Upper lobe of left lung (tissue), 6 donors: ENCODE results near the gene CPM. TPM values are rescaled to one million over a fixed set of nuclear protein-coding genes. Genes with fewer than 3 reads are reported as not detected.

Experiments used
- ATAC-seq, 2 donors: fragments of 200-7000 bp; cut with Tn5 transposase; one replicate each; pipeline ENCODE4 v1.9.1; 2022; ENCODE audit warnings: mild to moderate bottlenecking in 2 of 2, moderate library complexity in 2 of 2; ENCODE audit not compliant: low FRiP score in 2 of 2
- DNase-seq, 2 donors: peaks; one replicate each; pipeline ENCODE4 v3.0.0-alpha.2; 2019 to 2020
- H3K27ac ChIP-seq, 4 donors: fragments of 200-600 bp; sonication (generic); one replicate each; pipeline ENCODE4 v1.5.1; 2016 to 2019
- H3K27me3 ChIP-seq, 4 donors: fragments of 200-600 bp; sonication (generic); one replicate each; pipeline ENCODE4 v1.5.1; 2017 to 2019
- H3K36me3 ChIP-seq, 4 donors: fragments of 200-600 bp; sonication (generic); one replicate each; pipeline ENCODE4 v1.5.1; 2016 to 2019
- H3K4me1 ChIP-seq, 4 donors: fragments of 200-600 bp; sonication (generic); one replicate each; pipeline ENCODE4 v1.5.1; 2018 to 2019
- H3K4me3 ChIP-seq, 4 donors: fragments of 200-600 bp; sonication (generic); one replicate each; pipeline ENCODE4 v1.5.1; 2017 to 2019; ENCODE audit warnings: mild to moderate bottlenecking in 2 of 4, moderate library complexity in 1 of 4
- H3K9me3 ChIP-seq, 4 donors: fragments of 200-600 bp; sonication (generic); one replicate each; pipeline ENCODE4 v1.5.1; 2018 to 2019
- CTCF ChIP-seq, 6 experiments: fragments of 450-650 bp in 4 of 6; fragments of 200-600 bp in 2 of 6; sonication (generic) in 2 of 6; IDR thresholded peaks; one replicate each; pipeline ENCODE4 v1.5.1; 2016 to 2019; ENCODE audit warnings: antibody characterized with exemption in 6 of 6
- EP300 ChIP-seq, 4 donors: sonication (generic); formaldehyde crosslinking; IDR thresholded peaks; one replicate each; pipeline ENCODE4 v1.5.1; 2017; ENCODE audit warnings: antibody characterized with exemption in 4 of 4, control low read depth in 2 of 4
- POLR2A ChIP-seq, 4 donors: fragments of 450-650 bp; IDR thresholded peaks; one replicate each; pipeline ENCODE4 v1.5.1; 2016 to 2017; ENCODE audit warnings: antibody characterized with exemption in 4 of 4, mild to moderate bottlenecking in 2 of 4
- POLR2AphosphoS5 ChIP-seq, 2 donors: sonication (generic); formaldehyde crosslinking; IDR thresholded peaks; one replicate each; pipeline ENCODE4 v1.5.1; 2017; ENCODE audit warnings: antibody characterized with exemption in 2 of 2
- WGBS, 2 donors: methylation state at CpG; one replicate each; pipeline ENCODE4 v1.1.5; 2017 to 2018; 5-methylcytosine and 5-hydroxymethylcytosine counted together
- total RNA-seq, 6 donors: library from RNA; depleted of rRNA in 4 of 6; stranded (reverse); fragments of >200 nt in 4 of 6; gene quantifications; one replicate each; pipeline versions ENCODE4 v1.1.0 to v1.2.1, GENCODE V29; 2016 to 2021
- donor health status: DM: no; HTN: no; CAD: no; lungs with moderate emphysema.
- donor health status: DM: no; HTN: yes; CAD: no; lungs with severe emphysema.

The CPM gene
- total RNA-seq, 6 donors from 2014 or later: 143 to 393 (median 303) TPM

- TF ChIP-seq POLR2A (IDR thresholded peaks at IDR 0.05): no peak
- TF ChIP-seq EP300 (IDR thresholded peaks at IDR 0.05): no peak
- TF ChIP-seq CTCF (IDR thresholded peaks at IDR 0.05): no peak
- no peak for TF ChIP-seq POLR2AphosphoS5 (IDR thresholded peaks at IDR 0.05)
- DNase-seq (no peak), ATAC-seq (no peak)
- H3K9me3 ChIP-seq: no peaks in the 10 kb centered on the region
- no peak overlapping the region for H3K4me3 ChIP-seq
- 90 to 98% methylated on average over 7 of the region's 7 CpGs for WGBS, 2 donors
- no peaks in the 10 kb centered on the region for H3K27me3 ChIP-seq
- H3K27ac ChIP-seq: no peak overlapping the region
- peaks cover 0 to 8% (median 2%) of the 10 kb centered on the region in 4 donors for H3K36me3 ChIP-seq
- H3K4me1 ChIP-seq: peaks cover 12 to 34% (median 22%) of the 10 kb centered on the region in 4 donors
Measured at GRCh38 chr12:68894276-68894855, 38.6 kb downstream of the CPM start.

- TF ChIP-seq POLR2AphosphoS5 (IDR thresholded peaks at IDR 0.05) (no peak), EP300 (IDR thresholded peaks at IDR 0.05) (no peak), POLR2A (IDR thresholded peaks at IDR 0.05) (no peak), CTCF (IDR thresholded peaks at IDR 0.05) (no peak)
- Histone ChIP-seq H3K27ac (no peak overlapping the region), H3K27me3 (no peaks in the 10 kb centered on the region), H3K4me3 (no peak overlapping the region), H3K9me3 (no peaks in the 10 kb centered on the region), H3K36me3 (peaks cover 0 to 8% (median 2%) of the 10 kb centered on the region in 4 donors), H3K4me1 (peaks cover 12 to 30% (median 20%) of the 10 kb centered on the region in 4 donors)
- ATAC-seq (no peak), DNase-seq (no peak)
- 96 to 100% methylated on average over 2 to 3 of the region's 3 CpGs for WGBS, 2 donors
Measured at GRCh38 chr12:68893741-68894140, 39.2 kb downstream of the CPM start.

DNA sequence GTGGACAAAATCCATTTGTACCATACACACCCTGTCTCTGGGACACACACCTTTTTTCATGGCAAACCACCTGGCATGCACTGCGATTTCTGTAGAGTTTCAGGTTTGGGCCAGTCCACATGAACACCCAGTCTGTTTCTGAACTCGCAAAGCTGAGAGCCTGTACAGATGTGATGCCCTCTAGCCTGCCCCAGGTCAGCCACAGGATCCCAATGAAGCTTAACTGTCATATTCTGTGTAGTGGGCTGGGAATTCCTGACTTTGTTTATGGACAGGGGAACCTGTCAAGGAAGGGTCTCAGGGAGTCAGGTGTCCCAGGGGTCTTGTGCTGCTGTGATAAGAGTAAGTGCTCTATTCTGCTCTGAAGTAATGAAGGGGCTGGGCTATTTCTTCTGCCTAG lies 39.8 kb downstream of the CPM start:
- Histone ChIP-seq H3K4me1 (peaks cover 10 to 32% (median 18%) of the 10 kb centered on the region in 4 donors), H3K4me3 (no peak overlapping the region), H3K27me3 (no peaks in the 10 kb centered on the region), H3K27ac (peak overlapping the region in 1 of 4 donors; percentile 62), H3K9me3 (no peaks in the 10 kb centered on the region), H3K36me3 (peaks cover 0 to 8% (median 2%) of the 10 kb centered on the region in 4 donors)
- WGBS, 2 donors: 89 to 94% methylated on average over 2 of the region's 2 CpGs
- TF ChIP-seq POLR2AphosphoS5 (IDR thresholded peaks at IDR 0.05) (no peak), POLR2A (IDR thresholded peaks at IDR 0.05) (no peak), EP300 (IDR thresholded peaks at IDR 0.05) (no peak), CTCF (IDR thresholded peaks at IDR 0.05) (no peak)
- no peak for DNase-seq
- ATAC-seq: no peak

DNA sequence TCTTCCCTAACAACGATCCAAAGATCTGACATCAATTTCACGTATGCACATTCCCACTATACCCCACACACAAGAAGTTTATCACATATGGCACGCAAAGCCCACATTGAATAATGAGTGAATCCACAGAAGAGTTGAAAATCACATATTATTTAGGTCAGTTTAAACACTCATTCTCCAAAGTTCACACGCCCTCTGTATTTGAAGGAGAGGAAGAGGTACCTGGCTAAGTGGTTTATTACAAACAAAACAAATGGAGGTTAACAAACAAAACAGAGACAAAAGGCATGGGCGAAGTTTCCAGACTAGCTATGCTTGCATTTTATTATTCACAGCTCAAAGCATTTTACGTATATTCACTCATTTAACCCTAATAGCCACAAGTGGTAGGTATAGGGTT lies 41.8 kb downstream of the CPM start:
- H3K4me1 ChIP-seq: peaks cover 0 to 27% (median 16%) of the 10 kb centered on the region in 4 donors
- H3K27ac ChIP-seq: peak overlapping the region in 2 of 4 donors; percentile 14 to 32
- no peak for TF ChIP-seq EP300 (IDR thresholded peaks at IDR 0.05)
- no peak for TF ChIP-seq CTCF (IDR thresholded peaks at IDR 0.05)
- no peak for TF ChIP-seq POLR2A (IDR thresholded peaks at IDR 0.05)
- TF ChIP-seq POLR2AphosphoS5 (IDR thresholded peaks at IDR 0.05): no peak
- H3K9me3 ChIP-seq: no peaks in the 10 kb centered on the region
- H3K27me3 ChIP-seq: no peaks in the 10 kb centered on the region
- 81 to 85% methylated on average over 6 of the region's 6 CpGs for WGBS, 2 donors
- no peak for DNase-seq
- ATAC-seq: no peak
- peaks cover 0 to 8% (median 2%) of the 10 kb centered on the region in 4 donors for H3K36me3 ChIP-seq
- no peak overlapping the region for H3K4me3 ChIP-seq

DNA sequence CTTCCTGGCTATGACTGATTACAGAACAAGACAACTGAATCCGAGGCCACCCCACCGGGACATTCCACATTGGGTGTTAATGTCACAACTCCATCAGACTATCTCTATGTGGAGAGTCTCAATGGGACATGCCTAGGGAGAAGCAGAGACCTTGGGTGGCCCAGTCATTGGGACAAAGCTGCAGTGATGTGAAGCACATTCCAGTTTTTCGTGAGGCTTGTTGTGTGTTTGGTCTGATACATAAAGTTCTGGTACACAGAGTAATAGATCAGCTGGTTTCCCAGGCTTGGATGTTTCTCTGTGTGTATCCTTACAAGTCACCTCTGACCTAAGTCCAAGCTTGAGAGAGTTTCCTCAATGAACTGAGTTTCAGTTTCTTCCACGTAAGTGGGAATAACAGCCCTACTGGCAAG lies 42.3 kb downstream of the CPM start:
- WGBS, 2 donors: 67 to 75% methylated on average over 4 of the region's 4 CpGs
- TF ChIP-seq EP300 (IDR thresholded peaks at IDR 0.05) (peak in 2 of 4 donors; percentile 79 to 83), POLR2AphosphoS5 (IDR thresholded peaks at IDR 0.05) (no peak)
- Histone ChIP-seq H3K4me1 (peaks cover 0 to 27% (median 16%) of the 10 kb centered on the region in 4 donors), H3K27me3 (no peaks in the 10 kb centered on the region), H3K4me3 (no peak overlapping the region), H3K9me3 (no peaks in the 10 kb centered on the region), H3K36me3 (peaks cover 0 to 8% (median 0%) of the 10 kb centered on the region in 4 donors), H3K27ac (peak overlapping the region; percentile 14 to 69 (median 32))
- ATAC-seq (no peak), DNase-seq (no peak)
